Activated CD8-positive, alpha-beta memory T cell treated with anti-CD3 and anti-CD28 coated beads, Interleukin-2, amount 50 U/mL, for 4 hours (primary cell): ENCODE data around the gene SCGB1C2.
"Not testable (repeated sequence)": the region's sequence is repeated elsewhere in the genome, so short reads cannot be mapped to it uniquely, and the experiment has no call there.

Experiments
- DNase-seq: peaks from one replicate; pipeline ENCODE4 v3.0.0-alpha.2; 2020

SCGB1C2 gene

DNA sequence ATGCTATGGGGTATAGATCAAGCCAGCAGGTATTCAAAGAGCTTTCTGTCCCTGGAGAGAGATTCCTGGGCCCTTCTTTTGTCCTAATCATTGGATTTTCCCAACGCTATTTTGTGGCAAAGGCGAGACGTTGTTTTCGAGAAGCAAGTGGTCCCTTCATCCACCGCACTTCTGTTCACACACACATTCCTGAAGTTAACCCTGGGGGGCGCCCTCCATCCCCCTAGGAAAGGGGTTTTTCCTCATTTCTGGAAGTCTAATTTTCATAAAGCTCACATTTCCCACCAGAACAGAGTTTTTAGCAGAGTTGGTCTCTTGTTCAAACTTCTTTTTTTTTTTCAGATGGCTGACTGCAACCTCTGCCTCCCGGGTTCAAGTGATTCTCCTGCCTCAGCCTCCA is 11.9 kb downstream of the SCGB1C2 start:
- no peak for DNase-seq

DNA sequence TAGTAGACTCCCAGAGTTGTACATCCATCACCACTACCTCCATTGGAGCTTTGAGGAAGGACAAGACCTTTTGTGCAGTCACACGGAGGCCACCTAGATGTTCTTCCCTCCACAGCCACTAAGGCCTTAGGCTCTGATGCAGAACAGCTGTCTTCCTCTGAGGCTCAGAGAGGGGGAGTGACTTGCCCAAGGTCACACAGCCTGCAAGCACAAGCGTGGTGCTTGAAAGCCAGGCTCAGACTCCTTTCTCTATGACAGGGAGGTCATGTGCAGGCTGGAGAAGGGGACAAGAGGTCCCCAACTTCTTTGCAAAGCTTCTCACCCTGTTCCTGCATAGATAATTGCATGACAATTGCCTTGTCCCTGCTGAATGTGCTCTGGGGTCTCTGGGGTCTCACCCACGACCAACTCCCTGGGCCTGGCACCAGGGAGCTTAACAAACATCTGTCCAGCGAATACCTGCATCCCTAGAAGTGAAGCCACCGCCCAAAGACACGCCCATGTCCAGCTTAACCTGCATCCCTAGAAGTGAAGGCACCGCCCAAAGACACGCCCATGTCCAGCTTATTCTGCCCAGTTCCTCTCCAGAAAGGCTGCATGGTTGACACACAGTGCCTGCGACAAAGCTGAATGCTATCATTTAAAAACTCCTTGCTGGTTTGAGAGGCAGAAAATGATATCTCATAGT is 12.7 kb downstream of the SCGB1C2 start:
- DNase-seq: no peak

DNA sequence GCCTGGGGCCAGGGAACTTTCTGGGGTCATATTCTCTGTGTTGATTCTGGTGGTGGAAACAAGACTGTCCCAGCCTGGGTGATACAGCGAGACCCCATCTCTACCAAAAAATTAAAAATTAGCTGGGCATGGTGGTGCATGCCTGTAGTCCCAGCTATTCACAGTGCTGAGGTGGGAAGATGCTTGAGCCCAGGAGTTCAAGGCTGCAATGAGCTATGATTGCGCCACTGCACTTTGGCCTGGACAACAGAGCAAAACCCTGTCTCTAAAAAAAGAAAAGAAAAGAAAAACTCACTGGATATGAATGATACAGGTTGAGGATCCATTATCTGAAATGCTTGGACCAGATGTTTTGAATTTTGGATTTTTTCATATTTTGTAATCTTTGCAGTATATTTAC is 13.6 kb downstream of the SCGB1C2 start:
- DNase-seq: no peak

DNA sequence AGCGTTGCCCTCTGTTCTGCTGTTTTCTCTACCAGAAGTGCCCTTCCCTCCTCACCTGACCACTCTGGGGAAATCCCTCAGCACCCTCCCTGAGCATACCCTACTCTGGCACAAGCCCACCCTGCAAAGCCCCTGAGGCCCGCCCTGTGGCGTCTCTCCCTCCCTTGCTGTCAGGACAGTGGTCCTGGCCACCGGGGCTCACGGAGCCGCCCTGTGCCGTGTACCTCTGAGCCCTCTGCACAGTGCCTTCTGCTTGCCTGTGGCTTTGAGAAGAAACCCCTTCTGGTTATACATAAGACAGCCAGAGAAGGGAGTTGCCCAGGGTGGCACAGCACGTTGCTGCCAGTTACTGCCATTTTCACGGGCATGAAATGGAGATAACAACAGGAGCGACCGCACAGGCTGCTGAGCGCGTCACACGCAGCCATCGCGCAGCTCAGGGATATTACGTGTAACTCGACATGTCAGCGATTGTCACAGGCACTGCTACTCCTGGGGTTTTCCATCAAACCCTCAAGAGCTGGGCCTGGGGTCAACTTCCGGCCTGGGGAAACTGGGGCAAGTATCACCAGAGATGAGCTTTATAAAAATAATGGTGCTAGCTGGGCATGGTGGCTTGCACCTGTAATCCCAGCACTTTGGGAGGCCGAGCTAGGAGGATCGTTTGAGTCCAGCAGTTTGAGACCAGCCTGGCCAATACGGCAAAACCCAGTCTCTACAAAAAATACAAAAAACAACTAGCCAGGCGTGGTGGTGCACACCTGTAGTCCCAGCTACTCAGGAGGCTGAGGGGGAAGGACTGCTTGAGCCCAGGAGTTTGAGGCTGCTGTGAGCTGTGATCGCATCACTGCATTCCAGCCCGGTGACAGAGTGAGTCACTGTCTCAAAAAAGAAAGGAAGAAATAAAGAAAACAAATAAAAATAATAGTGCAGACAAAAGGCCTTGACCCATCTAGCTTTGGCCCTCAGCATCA is 14.8 kb downstream of the SCGB1C2 start:
- no peak for DNase-seq

DNA sequence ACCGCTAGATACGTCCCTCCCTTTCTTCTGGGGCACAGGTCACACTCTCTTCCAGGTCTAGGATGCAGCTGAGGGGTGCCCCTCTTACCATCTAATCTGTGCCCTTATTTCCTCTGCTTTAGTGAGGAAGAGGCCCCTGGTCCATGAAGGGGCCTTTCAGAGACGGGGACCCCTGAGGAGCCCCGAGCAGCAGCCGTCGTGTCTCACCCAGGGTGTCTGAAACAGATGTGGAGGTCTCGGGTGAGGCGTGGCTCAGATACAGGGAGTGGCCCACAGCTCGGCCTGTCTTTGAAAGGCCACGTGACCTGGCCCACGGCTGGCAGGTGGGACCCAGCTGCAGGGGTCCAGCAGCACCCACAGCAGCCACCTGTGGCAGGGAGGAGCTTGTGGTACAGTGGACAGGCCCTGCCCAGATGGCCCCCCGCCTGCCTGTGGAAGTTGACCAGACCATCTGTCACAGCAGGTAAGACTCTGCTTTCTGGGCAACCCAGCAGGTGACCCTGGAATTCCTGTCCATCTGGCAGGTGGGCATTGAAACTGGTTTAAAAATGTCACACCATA is 15.6 kb downstream of the SCGB1C2 start:
- DNase-seq: no peak

DNA sequence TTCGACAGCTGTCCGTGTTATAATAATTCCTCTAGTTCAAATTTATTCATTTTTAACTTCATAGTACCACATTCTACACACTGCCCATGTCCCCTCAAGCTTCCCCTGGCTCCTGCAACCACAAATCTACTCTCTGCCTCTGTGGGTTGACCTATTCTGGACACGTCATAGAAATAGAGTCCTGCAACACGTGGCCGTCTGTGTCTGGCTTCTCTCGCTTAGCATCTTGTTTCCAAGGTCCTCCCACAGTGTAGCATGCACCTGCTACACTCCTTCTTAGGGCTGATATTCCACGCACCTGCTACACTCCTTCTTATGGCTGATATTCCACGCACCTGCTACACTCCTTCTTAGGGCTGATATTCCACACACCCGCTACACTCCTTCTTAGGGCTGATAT is 16.5 kb downstream of the SCGB1C2 start:
- no peak for DNase-seq

DNA sequence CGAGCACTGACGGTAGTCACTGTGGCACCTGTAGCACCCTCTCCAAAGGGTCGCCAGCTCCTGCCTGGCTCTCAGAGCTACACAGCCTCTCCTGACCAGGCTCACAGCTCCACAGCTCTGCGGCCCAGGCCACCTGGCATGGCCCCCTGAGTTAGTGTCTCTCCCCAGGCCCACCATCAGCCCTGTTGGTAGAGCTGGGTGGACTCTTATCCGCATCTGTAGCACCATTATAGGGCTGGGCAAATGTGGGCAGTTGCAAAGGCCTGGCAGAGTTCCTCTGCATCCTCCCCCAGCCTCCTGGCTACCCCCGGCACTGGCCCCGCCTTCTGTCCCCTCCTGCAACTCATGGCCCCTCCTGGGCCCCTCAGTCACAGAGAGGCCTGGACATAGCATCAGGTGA is 18.2 kb downstream of the SCGB1C2 start:
- no peak for DNase-seq

DNA sequence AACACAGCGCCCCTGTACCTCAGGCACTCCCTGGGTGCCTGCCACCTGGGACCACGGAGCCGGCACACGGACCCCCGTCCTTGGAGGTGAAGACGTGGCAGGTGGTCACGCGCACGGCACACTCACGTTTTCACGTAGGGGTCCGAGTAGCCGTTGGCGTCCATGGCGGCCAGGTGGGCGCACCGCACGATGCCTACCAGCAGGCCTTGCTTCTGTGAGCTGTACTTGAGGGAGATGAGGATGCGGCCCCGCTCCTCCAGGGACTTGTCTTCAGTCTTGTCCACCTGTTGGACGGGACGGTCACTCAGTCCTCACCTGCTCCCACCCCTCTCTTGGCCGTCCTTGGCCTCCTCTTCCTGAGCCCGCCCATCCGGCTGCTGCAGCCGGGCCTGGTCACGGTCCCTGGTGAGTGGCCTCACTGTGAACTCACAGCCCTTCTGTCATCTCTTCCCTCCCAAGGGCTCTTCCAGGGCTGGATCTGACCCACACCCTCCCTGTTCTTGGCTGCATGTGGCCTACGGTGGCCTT is 18.8 kb downstream of the SCGB1C2 start:
- no peak for DNase-seq

DNA sequence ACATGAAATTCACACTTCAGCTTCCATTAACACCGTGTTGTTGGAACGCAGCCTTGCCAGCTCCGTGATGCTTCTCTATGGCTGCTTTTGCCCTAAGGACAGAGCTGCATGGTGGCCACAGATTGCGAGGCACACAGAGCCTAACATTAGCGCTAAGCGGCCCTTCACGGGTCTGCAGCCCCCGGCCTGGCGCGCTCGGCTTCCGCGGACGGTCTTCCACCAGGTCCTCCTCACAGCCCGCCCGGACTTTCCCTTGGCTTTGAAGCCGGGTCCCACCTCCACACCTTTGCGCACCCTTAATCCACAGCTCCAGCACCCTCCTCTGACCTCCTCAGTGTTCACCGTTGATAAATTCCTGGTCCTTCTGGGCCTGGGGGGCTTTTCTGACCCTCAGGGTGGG is 19.6 kb downstream of the SCGB1C2 start:
- no peak for DNase-seq

DNA sequence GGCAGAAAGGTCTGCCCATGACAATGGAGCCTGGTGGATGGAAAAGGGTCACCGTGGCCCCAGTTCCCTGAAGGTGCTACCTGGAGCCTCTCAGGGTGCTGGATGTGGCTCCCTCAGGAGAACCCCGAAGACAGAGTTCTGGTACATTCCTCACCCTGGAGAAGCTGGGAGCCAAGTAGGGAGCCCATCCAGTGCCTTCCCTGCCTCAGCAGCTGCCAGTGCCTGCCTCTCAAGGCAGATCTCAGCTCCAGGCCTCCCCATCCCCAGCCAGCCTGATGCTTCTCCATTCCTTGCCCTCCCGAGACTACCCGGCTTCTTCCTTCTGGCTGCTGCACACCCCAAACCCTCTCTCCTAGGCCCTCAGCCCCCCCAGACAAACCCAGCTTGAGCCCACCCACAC is 20.5 kb downstream of the SCGB1C2 start:
- DNase-seq: no peak

DNA sequence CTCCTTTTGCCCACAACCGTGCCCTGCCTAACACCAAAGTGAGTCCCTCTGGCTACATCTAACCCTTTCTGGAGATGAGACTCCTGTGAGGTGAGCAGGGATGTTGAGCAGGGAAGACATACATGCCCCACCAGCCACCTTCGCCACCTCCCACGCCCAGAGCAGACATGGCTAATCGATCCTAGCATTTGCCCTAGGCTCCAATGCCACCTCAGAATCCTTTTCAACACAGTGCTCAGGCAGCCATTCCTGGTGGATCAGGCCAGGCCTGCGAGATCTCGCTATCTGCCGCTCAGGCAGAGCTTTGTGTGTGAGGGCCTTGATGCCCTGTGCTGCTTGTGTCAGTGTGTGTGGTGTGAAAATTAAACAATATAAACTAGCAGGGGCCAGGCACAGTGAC is 21.0 kb downstream of the SCGB1C2 start:
- no peak for DNase-seq

DNA sequence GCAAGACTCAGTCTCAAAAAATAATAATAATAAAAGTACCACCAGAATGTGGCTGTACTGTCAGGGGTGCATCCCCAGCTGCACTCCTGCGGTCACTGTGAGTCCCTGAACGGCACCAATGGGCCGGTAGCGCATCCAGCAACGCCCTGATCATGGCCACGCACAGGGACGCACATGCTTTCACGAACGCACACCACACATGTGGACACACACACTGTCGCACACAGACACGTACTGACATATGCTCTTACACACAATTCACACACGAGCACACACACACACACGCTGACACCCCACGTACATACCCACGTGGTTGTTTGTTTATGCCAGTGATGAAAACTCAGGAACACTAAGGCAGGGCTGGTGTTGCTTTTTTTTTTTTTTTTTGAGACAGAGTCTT is 22.2 kb downstream of the SCGB1C2 start:
- DNase-seq: no peak

DNA sequence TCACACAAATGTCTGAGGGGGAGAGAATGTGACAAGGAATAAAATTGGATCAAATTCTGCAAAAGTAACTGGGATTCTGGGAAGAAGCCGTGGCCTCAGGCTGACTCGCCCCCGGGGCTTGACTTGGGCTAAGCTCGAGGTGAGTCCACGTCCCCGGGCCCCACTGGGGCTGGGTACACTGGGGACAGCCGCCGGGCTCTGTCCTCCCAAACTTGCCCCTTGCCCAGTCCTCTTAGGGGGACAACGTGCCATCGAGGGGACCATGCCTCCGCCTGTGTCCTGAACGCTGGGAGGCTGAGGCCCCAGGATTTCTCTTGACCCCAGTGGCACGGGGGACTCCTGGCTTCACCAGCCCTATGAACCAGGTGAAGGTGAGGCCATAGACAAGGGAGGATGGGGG is 23.0 kb downstream of the SCGB1C2 start:
- DNase-seq: no peak

DNA sequence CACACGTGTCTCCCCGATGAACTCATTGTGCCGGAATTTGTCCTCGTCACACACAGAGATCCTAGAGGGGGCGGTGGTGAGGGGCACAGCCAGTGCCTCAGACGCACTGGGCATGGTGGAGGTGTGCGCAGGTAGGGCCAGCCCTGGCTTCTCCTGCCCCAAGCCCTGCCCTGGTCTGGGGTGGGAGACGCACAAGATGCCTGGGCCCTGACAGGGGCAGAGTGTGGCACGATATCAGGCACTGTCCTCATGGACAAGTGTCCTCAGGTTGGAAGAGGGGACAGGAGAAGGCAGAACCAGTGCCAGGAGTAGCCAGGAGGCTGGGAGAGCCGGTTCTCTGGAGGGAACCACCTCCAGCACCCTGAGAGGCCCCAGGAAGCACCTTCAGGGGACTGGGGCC is 24.1 kb downstream of the SCGB1C2 start:
- no peak for DNase-seq

DNA sequence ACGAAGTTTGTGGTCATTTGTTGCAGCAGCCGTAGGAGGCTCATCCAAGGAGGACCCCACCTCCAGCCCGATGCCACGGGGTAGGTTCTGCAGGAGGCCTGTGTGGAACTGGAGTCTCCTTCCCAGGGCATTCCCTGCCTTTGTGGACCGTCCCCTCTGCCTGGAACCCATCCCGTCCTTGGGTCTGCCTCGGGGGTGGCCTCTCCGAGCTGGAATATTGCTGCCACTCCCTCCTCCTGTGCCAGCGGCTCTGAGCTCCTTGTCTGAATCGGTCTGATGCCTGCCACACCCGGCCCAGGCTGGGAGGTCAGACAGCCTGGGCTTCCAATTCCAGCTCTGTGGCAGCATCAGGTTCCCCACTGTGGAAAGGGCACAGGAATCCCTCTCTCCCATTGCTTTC is 25.3 kb downstream of the SCGB1C2 start:
- DNase-seq: no peak

DNA sequence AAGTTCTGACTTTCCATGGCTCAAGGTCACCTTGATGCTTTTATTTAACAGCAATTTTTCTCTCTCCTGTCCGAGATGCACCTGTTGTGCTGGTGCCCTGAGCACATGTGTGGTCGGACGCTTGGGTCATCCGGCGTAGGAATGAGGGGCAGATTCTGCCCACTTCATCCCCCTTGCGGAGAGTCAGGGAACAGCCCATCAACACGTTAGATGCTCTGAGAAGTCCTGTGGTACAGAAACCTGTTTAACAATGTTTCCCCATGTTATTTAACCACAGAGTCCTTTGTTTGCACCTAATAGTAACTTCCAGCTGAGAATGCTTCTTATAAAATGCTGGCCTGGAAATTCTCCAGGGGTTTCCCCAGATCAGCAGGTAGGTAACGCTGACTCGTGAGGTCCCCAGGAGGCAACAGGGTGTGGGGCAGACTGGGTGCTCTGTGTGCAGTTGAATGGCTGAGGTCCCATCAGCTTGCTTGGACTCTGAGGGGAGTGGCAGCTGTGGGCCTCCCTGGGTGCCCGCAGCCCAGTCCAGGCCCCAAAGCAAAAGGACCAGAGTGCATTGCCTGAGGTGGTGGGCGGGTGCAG is 26.2 kb downstream of the SCGB1C2 start:
- DNase-seq: no peak

DNA sequence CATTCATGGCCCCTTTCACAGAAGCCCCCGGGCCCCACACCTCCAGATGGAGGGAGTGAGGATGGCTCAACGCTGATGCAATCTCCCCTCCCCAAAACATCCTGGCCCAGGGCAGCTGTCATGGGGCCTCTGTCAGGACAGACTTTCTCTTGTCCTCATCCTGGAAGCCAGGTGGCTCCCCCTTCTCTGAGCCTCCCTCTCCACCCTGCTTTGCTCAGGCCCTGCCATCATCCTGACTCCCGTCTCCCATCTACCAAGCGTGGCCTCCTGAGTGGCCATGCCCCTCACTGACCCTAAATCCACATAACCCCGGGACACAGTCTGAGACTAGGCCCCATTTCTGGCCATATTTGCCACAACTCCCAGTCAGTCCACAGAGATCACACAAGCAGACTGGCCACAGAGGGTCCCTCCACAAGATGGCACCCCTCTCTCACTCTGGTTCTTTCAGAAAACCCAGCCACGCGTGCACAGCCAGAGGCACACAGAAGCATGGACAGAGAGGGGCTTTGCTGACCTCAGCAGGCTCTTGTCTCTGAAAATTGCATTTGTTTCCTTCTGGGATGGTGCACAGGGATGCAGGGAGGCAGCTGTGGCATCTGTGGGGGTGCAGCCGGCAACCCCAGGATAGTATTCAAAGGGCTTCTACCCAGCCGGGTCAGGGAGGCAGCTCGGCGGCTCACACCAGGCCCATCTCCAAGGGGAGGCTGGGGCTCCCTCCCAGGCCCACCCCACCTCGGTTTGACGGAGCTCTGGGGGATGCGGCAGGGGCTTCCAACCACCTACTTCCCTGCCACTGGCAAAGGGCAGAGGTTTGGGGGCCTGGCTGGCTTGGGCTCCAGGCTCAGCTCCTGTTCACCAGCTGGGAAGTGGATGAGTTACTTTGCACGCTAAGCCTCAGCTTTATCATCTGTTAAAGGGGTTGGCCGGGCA is 27.2 kb downstream of the SCGB1C2 start:
- no peak for DNase-seq

DNA sequence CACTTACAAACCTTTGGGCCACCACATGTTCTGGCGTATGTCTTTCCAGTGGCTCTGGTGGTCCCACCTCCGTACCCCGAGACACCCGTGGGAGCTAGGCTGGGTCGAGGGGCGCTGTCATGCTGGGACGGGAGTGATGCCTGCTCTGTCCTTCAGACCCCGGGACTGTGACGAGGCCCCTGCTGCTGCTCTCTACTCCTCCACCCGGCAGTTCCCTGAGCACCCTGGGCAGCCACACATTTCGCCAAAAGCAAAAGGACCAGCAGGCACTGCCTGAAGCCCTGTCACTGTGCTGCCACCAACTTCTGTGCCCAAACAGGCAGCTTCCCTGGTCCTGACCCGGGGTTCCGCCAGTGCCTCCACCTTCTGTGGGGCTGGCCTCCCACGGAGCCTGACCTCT is 28.6 kb downstream of the SCGB1C2 start:
- DNase-seq: no peak

DNA sequence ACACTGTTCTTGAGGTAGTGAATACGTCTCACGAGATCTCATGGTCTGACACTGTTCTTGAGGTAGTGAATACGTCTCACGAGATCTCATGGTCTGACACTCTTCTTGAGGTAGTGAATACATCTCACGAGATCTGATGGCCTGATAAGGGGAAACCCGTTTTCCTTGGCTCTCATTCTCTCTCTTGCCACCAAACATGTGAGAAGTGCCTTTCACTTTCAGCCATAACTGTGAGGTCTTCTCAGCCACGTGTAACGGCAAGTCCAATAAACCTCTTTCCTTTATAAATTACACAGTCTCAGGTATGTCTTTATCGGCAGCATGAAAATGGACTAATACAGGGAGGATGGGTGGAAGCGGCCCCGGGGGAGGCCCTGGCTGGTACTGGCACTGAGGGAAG is 31.2 kb downstream of the SCGB1C2 start:
- DNase-seq: not testable (repeated sequence)

DNA sequence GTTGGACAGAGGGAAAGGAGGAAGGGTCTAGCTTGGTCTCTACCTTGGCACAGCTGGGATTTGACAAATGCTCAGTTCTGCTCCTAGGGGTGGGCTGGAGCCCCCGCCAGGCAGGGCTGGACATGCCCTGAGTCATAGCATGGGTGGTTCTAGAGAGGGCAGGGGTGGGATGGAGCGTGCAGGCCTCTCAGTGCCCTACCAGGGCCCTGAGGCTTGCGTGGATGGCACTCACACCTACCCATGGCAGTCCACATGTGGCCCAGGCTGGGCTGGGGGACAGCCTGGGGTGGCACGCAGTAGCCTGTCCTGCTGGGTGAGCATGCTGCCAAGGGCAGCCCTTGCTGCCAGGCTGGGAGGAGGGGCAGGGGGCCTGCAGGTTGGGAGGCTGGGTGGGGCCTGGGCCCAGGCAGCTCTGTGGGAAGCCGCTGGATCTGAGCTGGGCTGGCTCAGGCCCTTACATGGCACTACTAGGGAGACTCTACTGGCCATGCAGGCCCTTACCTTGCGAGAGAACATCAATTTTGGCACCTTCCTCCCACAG is 32.8 kb downstream of the SCGB1C2 start:
- DNase-seq: no peak

DNA sequence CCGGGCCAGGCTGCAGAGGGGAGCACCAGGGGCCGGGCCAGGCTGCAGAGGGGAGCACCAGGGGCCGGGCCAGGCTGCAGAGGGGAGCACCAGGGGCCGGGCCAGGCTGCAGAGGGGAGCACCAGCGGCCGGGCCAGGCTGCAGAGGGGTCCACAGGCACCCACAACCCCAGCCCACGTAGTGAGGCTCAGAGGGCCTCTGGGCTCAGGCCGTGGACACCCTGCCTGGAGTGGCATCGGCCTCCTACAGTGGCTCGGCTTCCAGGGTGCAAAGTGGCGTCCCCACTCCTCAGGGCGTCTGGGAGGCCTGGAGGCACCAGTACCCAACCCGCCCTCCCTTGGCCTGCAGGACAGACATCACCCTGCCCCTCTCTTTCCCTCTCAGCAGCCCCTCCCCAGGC is 34.5 kb downstream of the SCGB1C2 start:
- DNase-seq: no peak

DNA sequence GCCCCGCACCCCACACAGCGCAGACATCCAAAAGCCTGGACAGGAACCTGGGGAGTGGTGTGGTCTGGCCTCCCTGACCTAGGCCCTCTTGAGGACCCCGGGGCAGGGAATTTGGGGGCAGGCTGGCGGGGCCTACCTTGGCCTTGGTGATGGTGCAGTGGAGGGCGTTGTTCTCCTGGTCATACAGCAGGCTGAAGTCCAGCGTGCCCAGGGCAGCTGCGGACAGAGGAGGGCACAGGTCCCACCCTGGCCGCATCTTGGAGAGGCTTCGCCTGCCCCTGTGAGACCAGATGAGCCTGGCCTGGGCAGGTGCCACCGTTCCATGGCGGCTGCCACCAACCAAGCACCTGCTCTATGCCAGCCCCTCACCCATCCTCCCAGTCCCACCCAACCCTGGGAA is 35.0 kb downstream of the SCGB1C2 start:
- DNase-seq: no peak
